OCI-LY1 (cell line): Measurements from ENCODE around the gene ORAI1.
A peak's percentile ranks its signal among the peaks of the same experiment; 100 is the strongest.

Experiments
- CTCF ChIP-seq: fragments of 200-600 bp; sonication (generic), shearing (Covaris generic); IDR thresholded peaks from 2 replicates; pipeline ENCODE4 v1.5.1; 2017; ENCODE audit warnings: mild to moderate bottlenecking, antibody characterized with exemption, low read length, moderate library complexity, mixed read lengths
- EZH2 ChIP-seq: fragments of 200-600 bp; sonication (generic), shearing (Covaris generic); IDR thresholded peaks from 2 replicates; pipeline ENCODE4 v1.8.0; 2017; ENCODE audit warnings: borderline replicate concordance, mixed run types, mild to moderate bottlenecking, antibody characterized with exemption, low read length, moderate library complexity, mixed read lengths

- 0 out of 2 replicates have a peak, but pooled peaks have one; percentile 22 for TF ChIP-seq CTCF
- no peak for TF ChIP-seq EZH2
These were observed 45.2 kb upstream of the ORAI1 start, which contains the start of gene KDM2B for GRCh38 chr12:121580959-121581685.
